NCI-H1048 (cell line): Measurements from ENCODE around the gene NDST3.
"Not testable (repeated sequence)": the region's sequence is repeated elsewhere in the genome, so short reads cannot be mapped to it uniquely, and the experiment has no call there.

Experiments used
- DNase-seq: peaks from one replicate; lab custom pipeline; 2025; lab: John Stamatoyannopoulos, UW

The NDST3 gene

GRCh38 chr4:118177126-118177525 is 142.8 kb downstream of the NDST3 start:
- no peak for DNase-seq

- no peak for DNase-seq
Measured at GRCh38 chr4:118180776-118181175, 146.5 kb downstream of the NDST3 start.

- no peak for DNase-seq
Measured at GRCh38 chr4:118190903-118191302, 156.6 kb downstream of the NDST3 start.

GRCh38 chr4:118193421-118193820 is 159.1 kb downstream of the NDST3 start:
- DNase-seq = no peak

GRCh38 chr4:118206627-118207026 is 172.3 kb downstream of the NDST3 start:
- no peak for DNase-seq

- DNase-seq = no peak
Measured at GRCh38 chr4:118213101-118213500, 178.8 kb downstream of the NDST3 start.

- DNase-seq = no peak
Measured at GRCh38 chr4:118215826-118216225, 181.5 kb downstream of the NDST3 start.

GRCh38 chr4:118221227-118221800 is 187.0 kb downstream of the NDST3 start:
- no peak for DNase-seq

GRCh38 chr4:118224243-118224829 is 190.1 kb downstream of the NDST3 start:
- peak; percentile 34 for DNase-seq

- no peak for DNase-seq
Measured at GRCh38 chr4:118225511-118225910, 191.2 kb downstream of the NDST3 start.

GRCh38 chr4:118226311-118227010 is 192.2 kb downstream of the NDST3 start:
- DNase-seq = no peak

GRCh38 chr4:118235566-118236120 is 201.4 kb downstream of the NDST3 start:
- DNase-seq = no peak

GRCh38 chr4:118237531-118237930 is 203.2 kb downstream of the NDST3 start:
- no peak for DNase-seq

GRCh38 chr4:118249890-118250289 is 215.6 kb downstream of the NDST3 start:
- no peak for DNase-seq

- DNase-seq = no peak
Measured at GRCh38 chr4:118254368-118254767, 220.1 kb downstream of the NDST3 start.

- DNase-seq = no peak
Measured at GRCh38 chr4:118259111-118259510, 224.8 kb downstream of the NDST3 start.

GRCh38 chr4:118260309-118260708 is 226.0 kb downstream of the NDST3 start:
- DNase-seq = no peak

GRCh38 chr4:118264096-118264495 is 229.8 kb downstream of the NDST3 start:
- no peak for DNase-seq

- no peak for DNase-seq
Measured at GRCh38 chr4:118265312-118266144, 231.2 kb downstream of the NDST3 start.

GRCh38 chr4:118266145-118266496 is 231.8 kb downstream of the NDST3 start:
- DNase-seq = not testable (repeated sequence)

- DNase-seq = no peak
Measured at GRCh38 chr4:118268780-118269179, 234.5 kb downstream of the NDST3 start.

- DNase-seq = peak; percentile 7
Measured at GRCh38 chr4:118270492-118270891, 236.2 kb downstream of the NDST3 start.
